ENCODE results near the gene ORC3.

DNA sequence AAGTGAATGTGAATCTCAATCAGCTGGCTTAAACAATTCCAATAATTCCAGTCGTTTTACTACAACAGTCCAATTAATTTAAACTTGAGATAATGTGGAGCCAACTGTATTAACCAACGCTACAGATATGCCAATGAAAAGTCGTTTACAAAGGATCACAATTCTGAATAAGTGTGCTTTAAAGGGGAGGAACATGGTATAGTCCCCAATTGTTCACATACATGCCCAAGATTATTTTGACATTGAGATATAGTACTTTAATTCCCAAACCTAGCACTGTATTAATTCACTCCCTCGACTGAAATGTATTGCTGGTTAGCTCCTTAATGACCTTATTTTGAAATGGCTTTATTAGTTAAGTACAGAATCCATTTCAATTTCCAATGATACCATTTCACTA lies 109.6 kb downstream of the ORC3 start:
- TF ChIP-seq, protein P1, sequence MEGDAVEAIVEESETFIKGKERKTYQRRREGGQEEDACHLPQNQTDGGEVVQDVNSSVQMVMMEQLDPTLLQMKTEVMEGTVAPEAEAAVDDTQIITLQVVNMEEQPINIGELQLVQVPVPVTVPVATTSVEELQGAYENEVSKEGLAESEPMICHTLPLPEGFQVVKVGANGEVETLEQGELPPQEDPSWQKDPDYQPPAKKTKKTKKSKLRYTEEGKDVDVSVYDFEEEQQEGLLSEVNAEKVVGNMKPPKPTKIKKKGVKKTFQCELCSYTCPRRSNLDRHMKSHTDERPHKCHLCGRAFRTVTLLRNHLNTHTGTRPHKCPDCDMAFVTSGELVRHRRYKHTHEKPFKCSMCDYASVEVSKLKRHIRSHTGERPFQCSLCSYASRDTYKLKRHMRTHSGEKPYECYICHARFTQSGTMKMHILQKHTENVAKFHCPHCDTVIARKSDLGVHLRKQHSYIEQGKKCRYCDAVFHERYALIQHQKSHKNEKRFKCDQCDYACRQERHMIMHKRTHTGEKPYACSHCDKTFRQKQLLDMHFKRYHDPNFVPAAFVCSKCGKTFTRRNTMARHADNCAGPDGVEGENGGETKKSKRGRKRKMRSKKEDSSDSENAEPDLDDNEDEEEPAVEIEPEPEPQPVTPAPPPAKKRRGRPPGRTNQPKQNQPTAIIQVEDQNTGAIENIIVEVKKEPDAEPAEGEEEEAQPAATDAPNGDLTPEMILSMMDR (IDR thresholded peaks at IDR 0.05), result no peak
- no peak for TF ChIP-seq POLR2A (IDR thresholded peaks at IDR 0.05)

All from right lobe of liver (tissue), 4 donors.